HG03025 (cell line): Measurements from ENCODE around the gene SLC13A4.
"Not testable (repeated sequence)": the region's sequence is repeated elsewhere in the genome, so short reads cannot be mapped to it uniquely, and the experiment has no call there.

ENCODE experiments used
- ATAC-seq: cut with Tn5 transposase; IDR thresholded peaks from one replicate; pipeline ENCODE4 v1.9.1; 2021; ENCODE audit warnings: mild to moderate bottlenecking, moderate library complexity; ENCODE audit not compliant: unreplicated experiment, low FRiP score

The SLC13A4 gene

GRCh38 chr7:135753616-135754413, 25.8 kb upstream of the SLC13A4 start:
- no peak for ATAC-seq

GRCh38 chr7:135748770-135749169, 20.8 kb upstream of the SLC13A4 start, which contains the start of gene FAM180A:
FAM180A (minus strand) TSS chr7:135748813; CDS start chr7:135748580, 233 bp downstream.
- no peak for ATAC-seq

- ATAC-seq: no peak
Measured at GRCh38 chr7:135747366-135747765, 19.4 kb upstream of the SLC13A4 start.

GRCh38 chr7:135745703-135746312, 17.8 kb upstream of the SLC13A4 start:
- no peak for ATAC-seq

GRCh38 chr7:135744938-135745702, 17.1 kb upstream of the SLC13A4 start:
- no peak for ATAC-seq

GRCh38 chr7:135743907-135744731, 16.1 kb upstream of the SLC13A4 start:
- ATAC-seq: no peak

- no peak for ATAC-seq
Measured at GRCh38 chr7:135742371-135742770, 14.4 kb upstream of the SLC13A4 start.

- no peak for ATAC-seq
Measured at GRCh38 chr7:135741905-135742304, 13.9 kb upstream of the SLC13A4 start.

- ATAC-seq: no peak
Measured at GRCh38 chr7:135740889-135741288, 12.9 kb upstream of the SLC13A4 start.

- ATAC-seq: not testable (repeated sequence)
Measured at GRCh38 chr7:135737306-135737647, 9.3 kb upstream of the SLC13A4 start.

GRCh38 chr7:135736586-135737305, 8.8 kb upstream of the SLC13A4 start:
- ATAC-seq: no peak

GRCh38 chr7:135734343-135734689, 6.3 kb upstream of the SLC13A4 start:
- ATAC-seq: no peak

GRCh38 chr7:135733603-135734342, 5.8 kb upstream of the SLC13A4 start:
- ATAC-seq: no peak

GRCh38 chr7:135731131-135731530, 3.1 kb upstream of the SLC13A4 start:
- ATAC-seq: no peak

GRCh38 chr7:135729230-135729629, 1.2 kb upstream of the SLC13A4 start:
- ATAC-seq: no peak

GRCh38 chr7:135726911-135727673, 894 bp downstream of the SLC13A4 start:
- ATAC-seq: no peak

GRCh38 chr7:135726276-135726788, 1.7 kb downstream of the SLC13A4 start:
- no peak for ATAC-seq

GRCh38 chr7:135723411-135723810, 4.6 kb downstream of the SLC13A4 start:
- ATAC-seq: no peak
